OCI-LY7 (cell line): Measurements from ENCODE around the gene P2RY8. TPM values are rescaled to one million over a fixed set of nuclear protein-coding genes. Genes with fewer than 3 reads are reported as not detected.

Experiments used
- BruUV-seq: library from RNA; stranded (reverse); fragments of 400-500 nt; replicated peaks from 2 replicates; lab custom pipeline; 2021; lab: Mats Ljungman, UMichigan
- CTCF ChIA-PET: fragments of 300-600 bp; sonication (Branson Sonifier 250); formaldehyde crosslinking; loops from one replicate; lab custom pipeline; 2022; ENCODE audit warnings: antibody characterized with exemption; ENCODE audit not compliant: unreplicated experiment; lab: Charles Lee
- POLR2A ChIA-PET: fragments of 300-600 bp; sonication (Branson Sonifier 250); formaldehyde crosslinking; loops from one replicate; lab custom pipeline; 2022; ENCODE audit warnings: antibody characterized with exemption; lab: Charles Lee
- DNase-seq: peaks from one replicate; pipeline ENCODE4 v3.0.0-alpha.2; 2015; ENCODE audit warnings: low spot score
- H2AFZ ChIP-seq: fragments of 200-600 bp; sonication (generic), shearing (Covaris generic); 2 replicates; pipeline ENCODE4 v1.6.1; 2014; ENCODE audit warnings: mild to moderate bottlenecking, antibody characterized with exemption, low read length, moderate library complexity
- H3K27ac ChIP-seq: fragments of 200-600 bp; sonication (generic); 2 replicates; pipeline ENCODE4 v1.5.1; 2014; ENCODE audit warnings: mixed run types, low read depth, mild to moderate bottlenecking, moderate library complexity, low read length, inconsistent platforms; ENCODE audit not compliant: poor library complexity, severe bottlenecking
- H3K36me3 ChIP-seq: fragments of 200-600 bp; sonication (generic); 2 replicates; pipeline ENCODE4 v1.6.1; 2014; ENCODE audit warnings: mild to moderate bottlenecking, antibody characterized with exemption, low read length, moderate library complexity, mixed read lengths; ENCODE audit not compliant: insufficient read depth
- H3K4me1 ChIP-seq: fragments of 200-600 bp; sonication (generic); 2 replicates; pipeline ENCODE4 v1.5.1; 2014; ENCODE audit warnings: mild to moderate bottlenecking, low read length; ENCODE audit not compliant: insufficient read depth, poor library complexity, severe bottlenecking
- H3K4me2 ChIP-seq: fragments of 200-600 bp; sonication (generic); 2 replicates; pipeline ENCODE4 v1.6.1; 2014; ENCODE audit warnings: mild to moderate bottlenecking, low read length
- H3K4me3 ChIP-seq: fragments of 200-600 bp; sonication (generic); 2 replicates; pipeline ENCODE4 v1.5.1; 2014; ENCODE audit warnings: mild to moderate bottlenecking, low read depth, low read length; ENCODE audit not compliant: poor library complexity, severe bottlenecking
- H3K79me2 ChIP-seq: fragments of 200-600 bp; sonication (generic); 2 replicates; pipeline ENCODE4 v1.6.1; 2016; ENCODE audit warnings: low read depth, mild to moderate bottlenecking, low read length, moderate library complexity, mixed read lengths; ENCODE audit not compliant: insufficient read depth
- H3K9me2 ChIP-seq: fragments of 200-600 bp; sonication (generic); 2 replicates; pipeline ENCODE4 v1.6.1; 2016; ENCODE audit warnings: mild to moderate bottlenecking, low read length, mixed read lengths; ENCODE audit not compliant: insufficient read depth
- H3K9me3 ChIP-seq: fragments of 200-600 bp; sonication (generic); 2 replicates; pipeline ENCODE4 v1.6.1; 2014; ENCODE audit warnings: mild to moderate bottlenecking, mixed run types, low read length, mixed read lengths
- H4K20me1 ChIP-seq: fragments of 200-600 bp; sonication (generic); 2 replicates; pipeline ENCODE4 v1.6.1; 2014; ENCODE audit warnings: mild to moderate bottlenecking, antibody characterized with exemption, low read length, moderate library complexity, mixed read lengths; ENCODE audit not compliant: insufficient read depth
- CTCF ChIP-seq: fragments of 200-600 bp; sonication (generic); conservative IDR thresholded peaks from 2 replicates; pipeline ENCODE4 v1.5.1; 2014; ENCODE audit warnings: mild to moderate bottlenecking, antibody characterized with exemption, low read length, moderate library complexity, mixed read lengths
- EZH2phosphoT487 ChIP-seq: fragments of 200-600 bp; sonication (generic); IDR thresholded peaks from 2 replicates; pipeline ENCODE4 v1.6.1; 2018; ENCODE audit warnings: low read depth, borderline replicate concordance, mild to moderate bottlenecking, mixed run types, antibody characterized with exemption, low read length, moderate library complexity, mixed read lengths
- intact Hi-C: fragments of 100-400 bp; cut with micrococcal nuclease; formaldehyde crosslinking; loops from one replicate; pipeline ENCODE4 v1.10.0; 2022; ENCODE audit not compliant: unreplicated experiment
- total RNA-seq, 2 experiments: library from RNA; depleted of rRNA in 1 of 2; stranded (reverse); fragments of >200 nt in 1 of 2; shearing (Covaris generic) in 1 of 2; gene quantifications; 2 replicates each; pipeline ENCODE4 v1.2.3, GENCODE V29; 2014 to 2022

P2RY8 gene
- total RNA-seq, 2 experiments from 2014 or later, result 110 to 149 TPM

- H3K9me2 ChIP-seq, result no peaks in the 10 kb centered on the region
- TF ChIP-seq EZH2phosphoT487 (no peak), CTCF (no peak)
- peak overlapping the region; percentile 94 for H3K27ac ChIP-seq
- peak overlapping the region; percentile 90 for H3K4me2 ChIP-seq
- peaks cover 61% of the 10 kb centered on the region for H3K79me2 ChIP-seq
- intact Hi-C loops, result loop anchor here (1.0 to 5.0 kb wide), 3 partner anchors 13 to 52 kb away; no protein-coding TSS in a partner anchor
- H3K9me3 ChIP-seq, result no peaks in the 10 kb centered on the region
- H3K4me1 ChIP-seq, result peaks cover 18% of the 10 kb centered on the region
- no peak overlapping the region for H2AFZ ChIP-seq
- H3K36me3 ChIP-seq, result peaks cover 39% of the 10 kb centered on the region
- ChIA-PET CTCF (no interaction called here), POLR2A (no interaction called here)
- peaks cover 6% of the 10 kb centered on the region; the same call in 1 of the 2 replicates for H4K20me1 ChIP-seq
- no TSS peak for BruUV-seq
- peak; percentile 69 for DNase-seq
- peak overlapping the region; percentile 87 for H3K4me3 ChIP-seq
These were observed 2.5 kb downstream of the P2RY8 start for GRCh38 chrX:1534301-1535168.

- no peak overlapping the region for H2AFZ ChIP-seq
- H3K4me3 ChIP-seq, result no peak overlapping the region
- no peaks in the 10 kb centered on the region for H3K9me3 ChIP-seq
- H3K36me3 ChIP-seq, result peaks cover 54% of the 10 kb centered on the region
- intact Hi-C loops, result no loop called here
- H3K4me2 ChIP-seq, result no peak overlapping the region
- peak overlapping the region; percentile 24 for H3K27ac ChIP-seq
- CTCF ChIA-PET, result no interaction called here
- peaks cover 18% of the 10 kb centered on the region for H3K4me1 ChIP-seq
- no peak for DNase-seq
- POLR2A ChIA-PET, result no interaction called here
- peaks cover 76% of the 10 kb centered on the region for H3K79me2 ChIP-seq
- no peaks in the 10 kb centered on the region for H3K9me2 ChIP-seq
- peaks cover 12% of the 10 kb centered on the region; the same call in 1 of the 2 replicates for H4K20me1 ChIP-seq
- no TSS peak for BruUV-seq
- TF ChIP-seq EZH2phosphoT487 (no peak), CTCF (no peak)
These were observed 3.9 kb downstream of the P2RY8 start for GRCh38 chrX:1533058-1533457.
